A549 (cell line): Measurements from ENCODE around the gene ECEL1. TPM values are rescaled to one million over a fixed set of nuclear protein-coding genes. Genes with fewer than 3 reads are reported as not detected.
"Not testable (repeated sequence)": the region's sequence is repeated elsewhere in the genome, so short reads cannot be mapped to it uniquely, and the experiment has no call there.

Source experiments
- ATAC-seq, 2 experiments: fragments of 200-7000 bp in 1 of 2; fragments of >200 bp in 1 of 2; cut with Nextera tagmentation in 1 of 2; cut with Tn5 transposase in 1 of 2; 3 replicates each; pipeline versions ENCODE4 v1.8.0 to v1.9.1; 2018 to 2020; ENCODE audit warnings: mild to moderate bottlenecking in 1 of 2, moderate library complexity in 1 of 2
- CTCF ChIA-PET: fragments of 300-600 bp; sonication (Branson Sonifier 250); formaldehyde crosslinking; extraction: SDS; loops from one replicate; lab custom pipeline; 2021; ENCODE audit warnings: antibody characterized with exemption, inconsistent platforms; lab: Yijun Ruan, JAX
- POLR2A ChIA-PET: fragments of 350-600 bp; formaldehyde crosslinking; extraction: SDS; loops from one replicate; lab custom pipeline; 2021; ENCODE audit warnings: antibody characterized with exemption, inconsistent platforms; lab: Yijun Ruan, JAX
- DNase-seq, 2 experiments: peaks; one replicate each; pipeline versions ENCODE4 v3.0.0 to v3.0.0-alpha.2; 2011 to 2016; ENCODE audit warnings: low read depth in 1 of 2, low spot score in 1 of 2
- FAIRE-seq: peaks from 2 replicates; lab custom pipeline; 2011; peaks lifted over from hg19 to GRCh38; lab: Jason Lieb, UNC
- H3K27ac ChIP-seq, 2 experiments: fragments of >200 bp; sonication (Bioruptor Twin); formaldehyde crosslinking; 3 replicates each; pipeline ENCODE4 v1.5.1; 2016 to 2017
- H3K4me1 ChIP-seq: fragments of >200 bp; sonication (Bioruptor Twin); formaldehyde crosslinking; 3 replicates; pipeline ENCODE4 v1.6.1; 2016
- H3K4me2 ChIP-seq: fragments of >200 bp; sonication (Bioruptor Twin); formaldehyde crosslinking; 3 replicates; pipeline ENCODE4 v1.6.1; 2016
- H3K4me3 ChIP-seq: fragments of >200 bp; sonication (Bioruptor Twin); formaldehyde crosslinking; 3 replicates; pipeline ENCODE4 v1.5.1; 2016
- H3K9me3 ChIP-seq: fragments of >200 bp; sonication (Bioruptor Twin); formaldehyde crosslinking; 3 replicates; pipeline ENCODE4 v1.6.1; 2016
- CEBPB ChIP-seq, 2 experiments: fragments of >200 bp in 1 of 2; sonication (Bioruptor Twin) in 1 of 2; formaldehyde crosslinking in 1 of 2; IDR thresholded peaks; 2 replicates each; pipeline ENCODE4 v1.6.1; 2012 to 2016
- EHMT2 ChIP-seq: fragments of 200-600 bp; sonication (generic); IDR thresholded peaks from 2 replicates; pipeline ENCODE4 v1.6.1; 2016; ENCODE audit warnings: antibody characterized with exemption, low read depth, mild to moderate bottlenecking, moderate library complexity
- FOSB ChIP-seq: fragments of 250-450 bp; sonication (Bioruptor Pico); IDR thresholded peaks from 2 replicates; pipeline ENCODE4 v1.5.0; 2020; ENCODE audit warnings: mild to moderate bottlenecking, moderate library complexity
- FOXS1 ChIP-seq: fragments of 250-450 bp; sonication (Bioruptor Pico); IDR thresholded peaks from 2 replicates; pipeline ENCODE4 v1.5.0; 2020; ENCODE audit warnings: mild to moderate bottlenecking, moderate library complexity
- GATA3 ChIP-seq: IDR thresholded peaks from 2 replicates; pipeline ENCODE4 v1.6.1; 2012; ENCODE audit warnings: borderline replicate concordance
- HDAC2 ChIP-seq: fragments of 200-600 bp; sonication (generic); IDR thresholded peaks from 2 replicates; pipeline ENCODE4 v1.6.1; 2016
- HOXA7 ChIP-seq: fragments of 250-450 bp; sonication (Bioruptor Pico); IDR thresholded peaks from 2 replicates; pipeline ENCODE4 v1.5.0; 2020; ENCODE audit warnings: mild to moderate bottlenecking, moderate library complexity
- HOXB5 ChIP-seq: fragments of 250-450 bp; sonication (Bioruptor Pico); IDR thresholded peaks from 2 replicates; pipeline ENCODE4 v1.5.0; 2020; ENCODE audit warnings: mild to moderate bottlenecking, moderate library complexity
- MAFK ChIP-seq: fragments of 450-650 bp; IDR thresholded peaks from 2 replicates; pipeline ENCODE4 v1.6.1; 2014; ENCODE audit not compliant: partially characterized antibody
- MYC ChIP-seq: IDR thresholded peaks from 2 replicates; pipeline ENCODE4 v1.6.1; 2012; ENCODE audit warnings: mild to moderate bottlenecking, inconsistent platforms, low read length, improper control_type of control experiment, borderline replicate concordance
- RARB ChIP-seq: fragments of 250-450 bp; sonication (Bioruptor Pico); IDR thresholded peaks from 2 replicates; pipeline ENCODE4 v1.8.0; 2021; ENCODE audit warnings: mild to moderate bottlenecking, moderate library complexity
- RCOR1 ChIP-seq: fragments of 150-350 bp; IDR thresholded peaks from 2 replicates; pipeline ENCODE4 v1.6.1; 2014; ENCODE audit warnings: antibody characterized with exemption, low read length, low read depth
- RNF2 ChIP-seq: fragments of 200-600 bp; sonication (generic); IDR thresholded peaks from 2 replicates; pipeline ENCODE4 v1.6.1; 2016; ENCODE audit warnings: low read depth, mild to moderate bottlenecking, antibody characterized with exemption, moderate library complexity, borderline replicate concordance
- SMC3 ChIP-seq: fragments of >200 bp; sonication (Bioruptor Twin); formaldehyde crosslinking; IDR thresholded peaks from 3 replicates; pipeline ENCODE4 v1.6.1; 2018; ENCODE audit warnings: inconsistent platforms
- TP53 ChIP-seq: fragments of 250-450 bp; sonication (Bioruptor Pico); IDR thresholded peaks from 2 replicates; pipeline ENCODE4 v1.5.0; 2021; ENCODE audit warnings: mild to moderate bottlenecking, moderate library complexity
- ZFP36 ChIP-seq: fragments of 450-650 bp; IDR thresholded peaks from 2 replicates; pipeline ENCODE4 v1.6.1; 2014; ENCODE audit warnings: borderline replicate concordance; ENCODE audit not compliant: partially characterized antibody
- ZSCAN20 ChIP-seq: fragments of 250-450 bp; sonication (Bioruptor Pico); IDR thresholded peaks from 2 replicates; pipeline ENCODE4 v1.8.0; 2022; ENCODE audit warnings: mild to moderate bottlenecking, moderate library complexity
- WGBS: methylation state at CpG from one replicate; pipeline ENCODE4 v1.1.6; 2017; ENCODE audit errors: missing lambda C conversion rate; 5-methylcytosine and 5-hydroxymethylcytosine counted together
- polyA plus RNA-seq, 4 experiments: library from polyadenylated mRNA; depleted of rRNA in 3 of 4; stranded (reverse); fragments of >200 nt; fragmentation: RNase III in 1 of 4; extraction: RNeasy Plus Mini Kit Qiagen cat#74134 plus additional on column Dnase treatment in 1 of 4; gene quantifications; 2 replicates in 3 of 4; 3 replicates in 1 of 4; pipeline ENCODE4 v1.2.3, GENCODE V29; 2011 to 2017
- TF ChIP-seq, protein P1 (sequence below): IDR thresholded peaks from 2 replicates; pipeline ENCODE4 v1.6.1; 2012; ENCODE audit warnings: low read depth, borderline replicate concordance
- TF ChIP-seq, protein P2 (sequence below): fragments of >200 bp; sonication (Bioruptor Twin); formaldehyde crosslinking; IDR thresholded peaks from 2 replicates; pipeline ENCODE4 v1.6.1; 2016
- TF ChIP-seq, protein P3 (sequence below): fragments of 250-450 bp; sonication (Bioruptor Pico); IDR thresholded peaks from 2 replicates; pipeline ENCODE4 v1.5.0; 2021; ENCODE audit warnings: mild to moderate bottlenecking, moderate library complexity, borderline replicate concordance
- TF ChIP-seq, protein P4 (sequence below): fragments of 250-450 bp; sonication (Bioruptor Pico); IDR thresholded peaks from 2 replicates; pipeline ENCODE4 v1.5.0; 2020; ENCODE audit warnings: low read depth, mild to moderate bottlenecking, moderate library complexity
- TF ChIP-seq, protein P5 (sequence below): fragments of 150-350 bp; IDR thresholded peaks from 2 replicates; pipeline ENCODE4 v1.6.1; 2014; ENCODE audit warnings: low read depth, mild to moderate bottlenecking, low read length
- TF ChIP-seq, protein P6 (sequence below): fragments of >200 bp; sonication (Bioruptor Twin); formaldehyde crosslinking; IDR thresholded peaks from 3 replicates; pipeline ENCODE4 v1.5.1; 2016

Gene ECEL1
- polyA plus RNA-seq, 2 of the 4 experiments (the other 2 are of a cell fraction): 0.12 to 0.18 TPM

DNA sequence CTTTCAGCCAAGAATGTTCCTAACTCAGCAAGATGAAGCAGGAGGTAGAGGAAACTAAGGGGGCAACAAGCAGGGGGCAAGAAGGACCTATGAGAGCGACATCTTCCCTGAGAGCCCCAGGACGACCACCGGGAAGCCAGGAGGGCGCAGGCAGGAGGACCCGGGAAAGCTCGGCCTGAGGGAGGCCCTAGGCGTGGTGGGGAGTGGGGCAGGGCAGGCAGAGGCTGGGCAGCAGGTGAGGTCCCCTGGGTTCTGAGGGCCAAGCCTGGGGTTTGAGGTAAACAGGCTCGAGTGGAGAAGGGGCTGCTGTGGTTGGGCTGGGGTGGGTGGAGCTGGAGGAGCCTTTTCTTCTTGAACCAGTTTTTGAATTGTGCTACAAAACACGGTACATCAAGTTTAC is 33.0 kb downstream of the ECEL1 start:
- ATAC-seq (no peak), FAIRE-seq (no peak), DNase-seq (no peak)
- Histone ChIP-seq H3K4me1 (no peaks in the 10 kb centered on the region), H3K4me3 (no peak overlapping the region), H3K27ac (no peak overlapping the region), H3K9me3 (no peaks in the 10 kb centered on the region), H3K4me2 (no peak overlapping the region)
- CTCF ChIA-PET: interaction anchor here (0.9 to 3.9 kb wide), 3 partner anchors 8 to 67 kb away, joined by 3 to 18 read pairs (median 4); partner anchors contain the start of gene PRSS56
- WGBS: 55% methylated on average over 9 of the region's 9 CpGs
- TF ChIP-seq, protein P1, sequence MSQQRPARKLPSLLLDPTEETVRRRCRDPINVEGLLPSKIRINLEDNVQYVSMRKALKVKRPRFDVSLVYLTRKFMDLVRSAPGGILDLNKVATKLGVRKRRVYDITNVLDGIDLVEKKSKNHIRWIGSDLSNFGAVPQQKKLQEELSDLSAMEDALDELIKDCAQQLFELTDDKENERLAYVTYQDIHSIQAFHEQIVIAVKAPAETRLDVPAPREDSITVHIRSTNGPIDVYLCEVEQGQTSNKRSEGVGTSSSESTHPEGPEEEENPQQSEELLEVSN: no peak
- TF ChIP-seq MYC (no peak), HOXB5 (no peak), GATA3 (no peak), SMC3 (no peak), RARB (CRISPR knock-in tag) (no peak), MAFK (no peak)
- TF ChIP-seq, protein P2, sequence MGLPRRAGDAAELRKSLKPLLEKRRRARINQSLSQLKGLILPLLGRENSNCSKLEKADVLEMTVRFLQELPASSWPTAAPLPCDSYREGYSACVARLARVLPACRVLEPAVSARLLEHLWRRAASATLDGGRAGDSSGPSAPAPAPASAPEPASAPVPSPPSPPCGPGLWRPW: no peak
- TF ChIP-seq, protein P3, sequence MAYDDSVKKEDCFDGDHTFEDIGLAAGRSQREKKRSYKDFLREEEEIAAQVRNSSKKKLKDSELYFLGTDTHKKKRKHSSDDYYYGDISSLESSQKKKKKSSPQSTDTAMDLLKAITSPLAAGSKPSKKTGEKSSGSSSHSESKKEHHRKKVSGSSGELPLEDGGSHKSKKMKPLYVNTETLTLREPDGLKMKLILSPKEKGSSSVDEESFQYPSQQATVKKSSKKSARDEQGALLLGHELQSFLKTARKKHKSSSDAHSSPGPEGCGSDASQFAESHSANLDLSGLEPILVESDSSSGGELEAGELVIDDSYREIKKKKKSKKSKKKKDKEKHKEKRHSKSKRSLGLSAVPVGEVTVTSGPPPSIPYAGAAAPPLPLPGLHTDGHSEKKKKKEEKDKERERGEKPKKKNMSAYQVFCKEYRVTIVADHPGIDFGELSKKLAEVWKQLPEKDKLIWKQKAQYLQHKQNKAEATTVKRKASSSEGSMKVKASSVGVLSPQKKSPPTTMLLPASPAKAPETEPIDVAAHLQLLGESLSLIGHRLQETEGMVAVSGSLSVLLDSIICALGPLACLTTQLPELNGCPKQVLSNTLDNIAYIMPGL: no peak
- TF ChIP-seq, protein P4, sequence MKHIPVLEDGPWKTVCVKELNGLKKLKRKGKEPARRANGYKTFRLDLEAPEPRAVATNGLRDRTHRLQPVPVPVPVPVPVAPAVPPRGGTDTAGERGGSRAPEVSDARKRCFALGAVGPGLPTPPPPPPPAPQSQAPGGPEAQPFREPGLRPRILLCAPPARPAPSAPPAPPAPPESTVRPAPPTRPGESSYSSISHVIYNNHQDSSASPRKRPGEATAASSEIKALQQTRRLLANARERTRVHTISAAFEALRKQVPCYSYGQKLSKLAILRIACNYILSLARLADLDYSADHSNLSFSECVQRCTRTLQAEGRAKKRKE (CRISPR knock-in tag): no peak
- TF ChIP-seq, protein P5, sequence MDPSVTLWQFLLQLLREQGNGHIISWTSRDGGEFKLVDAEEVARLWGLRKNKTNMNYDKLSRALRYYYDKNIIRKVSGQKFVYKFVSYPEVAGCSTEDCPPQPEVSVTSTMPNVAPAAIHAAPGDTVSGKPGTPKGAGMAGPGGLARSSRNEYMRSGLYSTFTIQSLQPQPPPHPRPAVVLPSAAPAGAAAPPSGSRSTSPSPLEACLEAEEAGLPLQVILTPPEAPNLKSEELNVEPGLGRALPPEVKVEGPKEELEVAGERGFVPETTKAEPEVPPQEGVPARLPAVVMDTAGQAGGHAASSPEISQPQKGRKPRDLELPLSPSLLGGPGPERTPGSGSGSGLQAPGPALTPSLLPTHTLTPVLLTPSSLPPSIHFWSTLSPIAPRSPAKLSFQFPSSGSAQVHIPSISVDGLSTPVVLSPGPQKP: no peak
- POLR2A ChIA-PET: no interaction called here

DNA sequence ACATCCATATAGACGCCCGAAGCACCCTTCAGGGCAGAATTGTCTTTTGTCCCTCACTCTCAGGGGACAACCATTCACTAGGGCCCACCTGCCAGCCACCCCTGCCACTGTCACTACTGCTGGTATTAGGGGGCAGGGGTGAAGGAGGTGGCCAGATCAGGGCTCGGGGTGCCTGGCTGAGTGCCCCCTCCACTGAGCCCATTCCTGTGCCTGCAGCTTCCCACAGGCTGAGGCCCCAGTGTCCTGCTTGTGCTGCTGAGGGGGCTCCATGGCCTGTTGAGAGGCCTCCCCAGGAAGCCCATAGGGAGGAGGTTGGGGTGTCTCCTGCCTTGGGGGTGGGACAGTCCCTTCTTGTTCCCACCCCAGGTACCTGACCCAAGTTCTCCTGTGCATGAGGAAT is 36.0 kb downstream of the ECEL1 start:
- H3K4me1 ChIP-seq, DNase-seq, ATAC-seq, H3K4me2 ChIP-seq, POLR2A ChIA-PET, H3K27ac ChIP-seq, H3K9me3 ChIP-seq, FAIRE-seq, H3K4me3 ChIP-seq: not testable (repeated sequence)
- WGBS: 64% methylated on average over 3 of the region's 3 CpGs
- CTCF ChIA-PET: interaction anchor here (1.3 to 5.9 kb wide), 3 partner anchors 13 to 70 kb away, joined by 5 to 107 read pairs (median 18); partner anchors contain the start of gene PRSS56

DNA sequence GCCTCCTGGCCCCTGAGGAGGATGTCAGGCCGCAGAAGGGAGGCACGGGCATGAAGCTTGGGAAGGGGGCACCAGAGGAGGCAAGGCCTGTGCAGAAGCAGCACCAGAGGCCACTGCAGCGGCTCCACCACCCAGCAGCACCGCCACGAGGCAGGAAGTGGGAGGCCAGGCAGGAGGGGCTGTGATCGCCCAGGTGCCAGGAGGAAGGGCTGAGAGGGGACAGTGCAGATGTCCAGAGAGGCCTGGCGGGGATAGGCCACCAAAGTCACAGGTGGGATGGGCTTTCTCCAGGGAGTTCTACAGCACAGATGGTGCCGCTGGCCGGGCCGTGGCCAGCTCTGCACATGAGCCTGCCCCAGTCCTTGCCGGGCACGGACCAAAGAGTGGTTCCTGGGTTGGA is 37.7 kb downstream of the ECEL1 start:
- DNase-seq (no peak), FAIRE-seq (no peak), ATAC-seq (peak in 1 of 2 experiments; percentile 24; a peak in 1 of 6 replicates)
- no peaks in the 10 kb centered on the region for H3K4me1 ChIP-seq
- no peak overlapping the region for H3K4me2 ChIP-seq
- POLR2A ChIA-PET: no interaction called here
- H3K27ac ChIP-seq: no peak overlapping the region
- no peak overlapping the region for H3K4me3 ChIP-seq
- 86% methylated on average over 8 of the region's 12 CpGs for WGBS
- H3K9me3 ChIP-seq: no peaks in the 10 kb centered on the region
- CTCF ChIA-PET: interaction anchor here (0.9 to 5.9 kb wide), 2 partner anchors 9 to 71 kb away, joined by 3 to 107 read pairs; partner anchors contain the start of gene PRSS56
- TF ChIP-seq ZFP36 (no peak), EHMT2 (no peak), CEBPB (IDR thresholded peaks at IDR 0.05) (no peak), HDAC2 (no peak), TP53 (CRISPR knock-in tag) (no peak), HOXA7 (CRISPR knock-in tag) (no peak), FOSB (CRISPR knock-in tag) (no peak), RNF2 (no peak), FOXS1 (CRISPR knock-in tag) (no peak), RCOR1 (no peak), ZSCAN20 (CRISPR knock-in tag) (no peak)
- TF ChIP-seq, protein P3: no peak
- TF ChIP-seq, protein P2: no peak
- TF ChIP-seq, protein P1: no peak
- TF ChIP-seq, protein P6, sequence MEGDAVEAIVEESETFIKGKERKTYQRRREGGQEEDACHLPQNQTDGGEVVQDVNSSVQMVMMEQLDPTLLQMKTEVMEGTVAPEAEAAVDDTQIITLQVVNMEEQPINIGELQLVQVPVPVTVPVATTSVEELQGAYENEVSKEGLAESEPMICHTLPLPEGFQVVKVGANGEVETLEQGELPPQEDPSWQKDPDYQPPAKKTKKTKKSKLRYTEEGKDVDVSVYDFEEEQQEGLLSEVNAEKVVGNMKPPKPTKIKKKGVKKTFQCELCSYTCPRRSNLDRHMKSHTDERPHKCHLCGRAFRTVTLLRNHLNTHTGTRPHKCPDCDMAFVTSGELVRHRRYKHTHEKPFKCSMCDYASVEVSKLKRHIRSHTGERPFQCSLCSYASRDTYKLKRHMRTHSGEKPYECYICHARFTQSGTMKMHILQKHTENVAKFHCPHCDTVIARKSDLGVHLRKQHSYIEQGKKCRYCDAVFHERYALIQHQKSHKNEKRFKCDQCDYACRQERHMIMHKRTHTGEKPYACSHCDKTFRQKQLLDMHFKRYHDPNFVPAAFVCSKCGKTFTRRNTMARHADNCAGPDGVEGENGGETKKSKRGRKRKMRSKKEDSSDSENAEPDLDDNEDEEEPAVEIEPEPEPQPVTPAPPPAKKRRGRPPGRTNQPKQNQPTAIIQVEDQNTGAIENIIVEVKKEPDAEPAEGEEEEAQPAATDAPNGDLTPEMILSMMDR: no peak
